Stimulated activated CD8-positive, alpha-beta memory T cell treated with anti-CD3 and anti-CD28 coated beads, Interleukin-15, amount 100 ng/mL, for 24 hours (primary cell): Measurements from ENCODE around the gene CPVL.

Source experiments
- DNase-seq: peaks from one replicate; pipeline ENCODE4 v3.0.0-alpha.2; 2020; ENCODE audit warnings: low read depth

Gene CPVL

GRCh38 chr7:28973591-28973990 lies 172.7 kb downstream of the CPVL start:
- DNase-seq = no peak

- no peak for DNase-seq
These were observed 182.3 kb downstream of the CPVL start for GRCh38 chr7:28964056-28964455.

GRCh38 chr7:28961972-28962371 lies 184.4 kb downstream of the CPVL start:
- DNase-seq = no peak

GRCh38 chr7:28960071-28960840 lies 186.1 kb downstream of the CPVL start:
- DNase-seq = no peak

GRCh38 chr7:28958980-28959347 lies 187.4 kb downstream of the CPVL start:
- no peak for DNase-seq

- DNase-seq = no peak
These were observed 187.9 kb downstream of the CPVL start, which contains the start of gene TRIL for GRCh38 chr7:28958235-28958979. TSS of gene TRIL (minus strand) at chr7:28958330. CDS start at chr7:28958046, 284 bp downstream.

- DNase-seq = no peak
These were observed 188.5 kb downstream of the CPVL start for GRCh38 chr7:28957751-28958234.

- no peak for DNase-seq
These were observed 189.1 kb downstream of the CPVL start for GRCh38 chr7:28957064-28957750.

GRCh38 chr7:28956608-28957063 lies 189.7 kb downstream of the CPVL start:
- no peak for DNase-seq

- DNase-seq = no peak
These were observed 190.4 kb downstream of the CPVL start for GRCh38 chr7:28955718-28956607.

GRCh38 chr7:28955356-28955717 lies 191.0 kb downstream of the CPVL start:
- no peak for DNase-seq

GRCh38 chr7:28954946-28955345 lies 191.4 kb downstream of the CPVL start:
- DNase-seq = no peak

GRCh38 chr7:28954471-28954870 lies 191.9 kb downstream of the CPVL start:
- DNase-seq = no peak

- no peak for DNase-seq
These were observed 192.7 kb downstream of the CPVL start for GRCh38 chr7:28953633-28954032.
